ENCODE results near the gene VWA5A. TPM values are rescaled to one million over a fixed set of nuclear protein-coding genes. Genes with fewer than 3 reads are reported as not detected.

The VWA5A gene
- polyA plus RNA-seq, 3 donors from 2014 or later = 11.2 to 12.9 (median 12.8) TPM

- H3K4me1 Mint-ChIP-seq = peaks cover 9 to 11% of the 10 kb centered on the region in 2 donors
- no peak overlapping the region for H3K27ac Mint-ChIP-seq
- no peak for DNase-seq
- peaks cover 0 to 3% (median 1%) of the 10 kb centered on the region in 3 donors for H3K27me3 Mint-ChIP-seq (ENCODE audit: low read depth in 3 of 3)
- H3K4me3 Mint-ChIP-seq = no peak overlapping the region
- no peaks in the 10 kb centered on the region for H3K36me3 Mint-ChIP-seq
- H3K9me3 Mint-ChIP-seq = no peaks in the 10 kb centered on the region
Observed at GRCh38 chr11:124080327-124081001, 34.8 kb upstream of the VWA5A start.

DNA sequence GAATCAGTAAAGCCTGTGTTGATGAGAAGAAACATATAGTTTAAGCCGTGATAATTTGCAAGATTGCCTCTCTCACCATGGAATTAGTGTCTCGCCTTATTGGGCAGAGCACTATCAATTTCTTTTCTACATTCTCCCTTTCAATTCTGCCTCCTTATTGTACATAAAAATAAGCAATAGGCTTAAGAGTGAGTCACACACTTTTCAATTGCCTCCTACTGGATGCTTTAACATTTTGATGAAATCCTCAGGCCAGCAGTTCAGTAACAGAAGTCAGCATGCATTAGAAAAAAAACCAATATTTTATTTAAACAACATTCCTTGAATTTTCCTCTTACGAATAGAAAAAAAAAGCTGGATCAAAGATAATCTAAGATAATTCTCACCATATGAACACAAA, 33.8 kb upstream of the VWA5A start:
- no peak for DNase-seq
- H3K4me3 Mint-ChIP-seq = no peak overlapping the region
- no peak overlapping the region for H3K27ac Mint-ChIP-seq
- no peaks in the 10 kb centered on the region for H3K9me3 Mint-ChIP-seq
- H3K27me3 Mint-ChIP-seq (ENCODE audit: low read depth in 3 of 3) = peaks cover 0 to 3% (median 3%) of the 10 kb centered on the region in 3 donors
- H3K4me1 Mint-ChIP-seq = peaks cover 6% of the 10 kb centered on the region in 2 donors
- no peaks in the 10 kb centered on the region for H3K36me3 Mint-ChIP-seq

- no peaks in the 10 kb centered on the region for H3K36me3 Mint-ChIP-seq
- no peak overlapping the region for H3K27ac Mint-ChIP-seq
- H3K4me1 Mint-ChIP-seq = peaks cover 0 to 3% of the 10 kb centered on the region in 2 donors
- DNase-seq = no peak
- H3K27me3 Mint-ChIP-seq (ENCODE audit: low read depth in 3 of 3) = peaks cover 0 to 3% (median 2%) of the 10 kb centered on the region in 3 donors
- no peaks in the 10 kb centered on the region for H3K9me3 Mint-ChIP-seq
- no peak overlapping the region for H3K4me3 Mint-ChIP-seq
Observed at GRCh38 chr11:124082371-124082770, 32.9 kb upstream of the VWA5A start.

DNA sequence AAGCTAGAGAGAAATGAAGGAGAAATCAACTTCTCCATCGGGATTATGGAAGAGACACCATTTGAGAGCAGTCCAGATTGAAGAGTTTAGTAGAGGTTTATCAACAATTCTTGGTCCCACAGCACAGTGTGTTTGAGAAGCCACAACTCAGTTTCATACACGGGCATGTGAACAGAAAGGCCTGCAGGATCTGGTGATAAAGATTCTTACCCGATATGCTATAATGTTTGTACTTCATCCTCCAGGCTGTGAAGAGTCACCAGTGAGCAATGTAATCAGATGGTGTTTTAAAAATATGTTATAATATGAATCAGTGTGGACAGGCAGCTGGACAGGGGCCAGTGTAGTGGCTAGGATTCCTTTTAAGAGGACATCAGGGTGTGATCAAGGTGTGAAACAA, 29.7 kb upstream of the VWA5A start:
- no peak overlapping the region for H3K4me3 Mint-ChIP-seq
- no peaks in the 10 kb centered on the region for H3K9me3 Mint-ChIP-seq
- DNase-seq = no peak
- no peak overlapping the region for H3K27ac Mint-ChIP-seq
- H3K4me1 Mint-ChIP-seq = no peaks in the 10 kb centered on the region
- no peaks in the 10 kb centered on the region for H3K36me3 Mint-ChIP-seq
- peaks cover 0 to 6% (median 2%) of the 10 kb centered on the region in 3 donors for H3K27me3 Mint-ChIP-seq (ENCODE audit: low read depth in 3 of 3)

DNA sequence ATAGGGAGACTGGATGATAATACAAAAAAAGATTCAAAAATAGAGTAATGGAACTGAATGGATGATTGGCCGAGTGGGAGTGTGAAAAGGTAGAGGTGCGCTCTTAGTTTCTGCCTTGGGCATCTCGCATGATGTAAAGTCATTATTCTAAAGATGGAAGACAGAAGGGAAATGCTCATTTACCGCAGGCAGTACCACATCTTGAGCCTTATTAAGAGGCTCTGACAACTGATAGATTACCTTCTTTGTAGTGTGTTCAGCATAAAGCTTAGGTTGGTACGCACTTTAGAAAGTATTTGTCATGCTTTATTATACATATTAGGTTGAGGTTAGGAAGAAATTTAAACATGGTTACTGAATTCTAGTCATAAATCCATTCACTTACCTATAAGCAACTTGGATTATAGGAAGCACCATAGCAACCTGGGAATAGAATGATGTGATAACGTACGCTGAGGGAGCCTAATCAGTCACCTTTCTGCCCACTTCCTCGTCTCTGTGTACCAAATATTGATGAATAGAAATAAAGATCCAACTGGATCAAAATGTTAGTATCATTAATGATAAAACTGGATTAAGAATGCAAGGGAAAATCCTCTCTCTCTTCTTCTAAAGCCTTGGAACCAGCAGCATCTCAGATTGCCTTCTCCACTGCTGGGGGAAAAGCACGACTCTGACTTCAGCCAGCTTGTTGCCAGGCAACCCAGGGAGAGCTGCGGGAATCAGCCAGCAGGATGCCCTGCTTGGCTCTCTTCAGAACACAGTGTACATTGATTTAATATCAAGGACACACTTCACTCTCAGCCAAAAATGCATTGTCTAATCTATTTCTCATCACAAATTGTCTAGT, 29.0 kb upstream of the VWA5A start:
- Mint-ChIP-seq H3K4me3 (no peak overlapping the region), H3K4me1 (no peaks in the 10 kb centered on the region), H3K27ac (no peak overlapping the region), H3K9me3 (no peaks in the 10 kb centered on the region), H3K36me3 (no peaks in the 10 kb centered on the region), H3K27me3 (ENCODE audit: low read depth in 3 of 3) (peaks cover 0 to 6% (median 2%) of the 10 kb centered on the region in 3 donors)
- DNase-seq = no peak

- no peak for DNase-seq
- no peak overlapping the region for H3K4me3 Mint-ChIP-seq
- H3K36me3 Mint-ChIP-seq = no peaks in the 10 kb centered on the region
- H3K27ac Mint-ChIP-seq = no peak overlapping the region
- peaks cover 2 to 7% (median 3%) of the 10 kb centered on the region in 3 donors for H3K27me3 Mint-ChIP-seq (ENCODE audit: low read depth in 3 of 3)
- H3K4me1 Mint-ChIP-seq = no peaks in the 10 kb centered on the region
- H3K9me3 Mint-ChIP-seq = no peaks in the 10 kb centered on the region
Observed at GRCh38 chr11:124090996-124091395, 24.3 kb upstream of the VWA5A start.

DNA sequence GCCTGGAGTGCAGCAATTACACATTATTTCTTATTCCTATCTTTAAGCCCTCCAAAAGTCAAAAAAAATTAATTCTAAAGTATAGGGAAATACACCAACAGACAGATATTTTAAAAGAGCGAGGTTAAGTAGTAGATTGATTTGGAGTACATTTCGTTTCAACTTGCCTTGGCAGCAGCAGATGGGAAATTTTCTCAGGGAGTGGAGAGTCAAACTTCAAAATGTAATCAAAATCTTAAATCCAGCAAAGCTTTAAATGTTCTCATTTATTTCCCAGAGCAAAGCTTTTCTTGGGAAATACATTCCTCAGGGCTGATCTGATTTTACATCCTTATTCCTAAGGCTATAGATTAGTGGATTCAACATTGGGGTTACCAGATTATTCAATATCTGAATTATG, 21.9 kb upstream of the VWA5A start:
- Mint-ChIP-seq H3K4me3 (no peak overlapping the region), H3K27me3 (ENCODE audit: low read depth in 3 of 3) (peaks cover 2 to 8% (median 3%) of the 10 kb centered on the region in 3 donors), H3K4me1 (no peaks in the 10 kb centered on the region), H3K9me3 (no peaks in the 10 kb centered on the region), H3K27ac (no peak overlapping the region), H3K36me3 (no peaks in the 10 kb centered on the region)
- DNase-seq = no peak

GRCh38 chr11:124094731-124095130, 20.5 kb upstream of the VWA5A start:
- no peak overlapping the region for H3K4me3 Mint-ChIP-seq

GRCh38 chr11:124096364-124096763, 18.9 kb upstream of the VWA5A start:
- no peaks in the 10 kb centered on the region for H3K4me1 Mint-ChIP-seq
- H3K27me3 Mint-ChIP-seq (ENCODE audit: low read depth in 3 of 3) = peaks cover 2 to 8% (median 2%) of the 10 kb centered on the region in 3 donors
- H3K27ac Mint-ChIP-seq = no peak overlapping the region
- H3K4me3 Mint-ChIP-seq = no peak overlapping the region
- DNase-seq = no peak
- no peaks in the 10 kb centered on the region for H3K36me3 Mint-ChIP-seq
- peaks cover 0 to 3% (median 0%) of the 10 kb centered on the region in 6 donors for H3K9me3 Mint-ChIP-seq

More at GRCh38 chr11:124094731-124095130, 20.5 kb upstream of the VWA5A start:
- no peaks in the 10 kb centered on the region for H3K36me3 Mint-ChIP-seq
- no peak overlapping the region for H3K27ac Mint-ChIP-seq
- no peak for DNase-seq
- H3K4me1 Mint-ChIP-seq = no peaks in the 10 kb centered on the region
- no peaks in the 10 kb centered on the region for H3K9me3 Mint-ChIP-seq
- peaks cover 0 to 8% (median 2%) of the 10 kb centered on the region in 3 donors for H3K27me3 Mint-ChIP-seq (ENCODE audit: low read depth in 3 of 3)

DNA sequence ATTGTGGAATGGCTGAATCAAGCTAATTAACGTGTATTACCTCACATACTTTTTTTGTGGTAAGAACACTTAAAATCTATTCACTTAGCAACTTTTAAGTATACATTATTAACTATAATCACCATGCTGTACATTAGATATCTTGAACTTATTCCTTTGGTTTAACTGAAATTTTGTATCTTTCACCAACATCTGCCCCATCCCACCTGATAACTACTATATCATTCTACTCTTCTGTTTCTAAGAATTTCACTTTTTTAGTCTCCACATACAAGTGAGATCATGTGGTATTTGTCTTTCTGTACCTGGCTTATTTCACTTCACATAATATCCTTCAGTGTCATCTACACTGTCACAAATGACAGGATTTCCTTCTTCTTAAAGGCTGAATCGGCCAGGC, 17.1 kb upstream of the VWA5A start:
- DNase-seq = no peak
- Mint-ChIP-seq H3K4me1 (no peaks in the 10 kb centered on the region), H3K27me3 (ENCODE audit: low read depth in 3 of 3) (peaks cover 4 to 5% (median 4%) of the 10 kb centered on the region in 3 donors), H3K27ac (no peak overlapping the region), H3K36me3 (no peaks in the 10 kb centered on the region), H3K9me3 (peaks cover 0 to 3% (median 0%) of the 10 kb centered on the region in 6 donors), H3K4me3 (no peak overlapping the region)

DNA sequence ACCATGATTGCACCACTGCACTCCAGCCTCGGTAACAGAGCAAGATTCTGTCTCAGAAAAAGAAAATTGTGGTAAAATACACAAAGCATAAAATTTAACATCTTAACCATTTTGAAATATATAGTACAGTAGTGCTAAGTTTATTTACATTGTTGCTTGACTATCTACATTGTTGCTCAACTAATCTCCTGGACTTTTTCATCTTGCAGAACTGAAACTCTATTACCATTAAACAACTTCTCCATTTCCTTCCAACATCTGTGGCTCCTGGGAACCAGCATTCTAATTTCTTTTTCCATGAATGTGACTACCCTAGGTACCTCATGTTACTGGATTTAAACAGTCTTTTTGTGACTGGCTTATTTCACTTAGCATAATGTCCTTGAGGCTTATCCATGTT, 13.5 kb upstream of the VWA5A start:
- H3K4me3 Mint-ChIP-seq = no peak overlapping the region
- no peaks in the 10 kb centered on the region for H3K36me3 Mint-ChIP-seq
- H3K27me3 Mint-ChIP-seq (ENCODE audit: low read depth in 3 of 3) = peaks cover 3 to 7% (median 5%) of the 10 kb centered on the region in 3 donors
- H3K9me3 Mint-ChIP-seq = peaks cover 0 to 3% (median 0%) of the 10 kb centered on the region in 6 donors
- H3K4me1 Mint-ChIP-seq = no peaks in the 10 kb centered on the region
- no peak for DNase-seq
- no peak overlapping the region for H3K27ac Mint-ChIP-seq

GRCh38 chr11:124108156-124108555, 7.1 kb upstream of the VWA5A start:
- Mint-ChIP-seq H3K9me3 (no peaks in the 10 kb centered on the region), H3K36me3 (no peaks in the 10 kb centered on the region), H3K27ac (no peak overlapping the region), H3K4me1 (no peaks in the 10 kb centered on the region), H3K27me3 (ENCODE audit: low read depth in 3 of 3) (peaks cover 0 to 6% (median 3%) of the 10 kb centered on the region in 3 donors), H3K4me3 (no peak overlapping the region)
- DNase-seq = no peak

DNA sequence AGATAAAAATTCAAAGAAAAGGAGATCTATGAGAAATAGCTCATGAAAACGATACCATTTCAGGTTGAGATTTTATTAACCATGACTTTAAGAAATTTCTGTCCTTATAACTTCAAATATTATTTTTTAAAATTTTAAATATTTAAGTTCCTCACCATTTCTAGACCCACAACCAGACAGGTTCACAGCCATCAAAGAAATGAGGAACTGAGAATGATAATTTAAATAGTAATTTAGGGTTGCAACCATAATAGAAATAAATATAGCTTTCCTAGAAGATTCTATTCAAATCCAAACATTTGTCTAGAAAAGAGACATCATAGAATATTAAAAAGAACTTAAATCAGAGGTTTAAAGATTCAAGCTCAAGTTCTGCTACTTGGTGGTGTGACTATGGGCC, 5.9 kb upstream of the VWA5A start:
- peaks cover 0 to 5% (median 3%) of the 10 kb centered on the region in 3 donors for H3K27me3 Mint-ChIP-seq (ENCODE audit: low read depth in 3 of 3)
- no peaks in the 10 kb centered on the region for H3K9me3 Mint-ChIP-seq
- H3K27ac Mint-ChIP-seq = no peak overlapping the region
- H3K4me1 Mint-ChIP-seq = peaks cover 0 to 3% of the 10 kb centered on the region in 2 donors
- DNase-seq = no peak
- H3K4me3 Mint-ChIP-seq = no peak overlapping the region
- no peaks in the 10 kb centered on the region for H3K36me3 Mint-ChIP-seq

DNA sequence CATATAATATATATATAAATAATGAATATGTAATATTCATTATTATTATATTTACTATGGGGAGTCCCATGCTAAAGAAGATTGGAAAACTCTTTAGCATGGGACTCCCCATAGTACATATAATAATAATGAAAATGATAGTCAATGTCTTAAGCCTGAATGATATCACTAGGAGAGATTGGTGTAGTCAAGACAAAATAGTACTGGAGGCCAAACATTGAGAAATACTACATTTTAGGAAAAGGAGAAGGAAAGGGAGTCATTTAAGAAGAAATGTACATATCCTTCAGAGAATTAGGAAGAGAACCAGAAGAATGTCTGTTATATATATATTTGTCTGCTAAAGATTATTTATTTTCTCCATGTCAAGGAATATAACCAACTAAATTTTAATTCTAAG, 5.0 kb upstream of the VWA5A start:
- no peak for DNase-seq
- peaks cover 6 to 9% of the 10 kb centered on the region in 2 donors for H3K4me1 Mint-ChIP-seq
- H3K4me3 Mint-ChIP-seq = no peak overlapping the region
- H3K27ac Mint-ChIP-seq = no peak overlapping the region
- peaks cover 0 to 3% (median 2%) of the 10 kb centered on the region in 3 donors for H3K27me3 Mint-ChIP-seq (ENCODE audit: low read depth in 3 of 3)
- no peaks in the 10 kb centered on the region for H3K9me3 Mint-ChIP-seq
- H3K36me3 Mint-ChIP-seq = no peaks in the 10 kb centered on the region
